HG03280 (cell line): Measurements from ENCODE around the gene SIL1.

ENCODE experiments used
- ATAC-seq: cut with Tn5 transposase; IDR thresholded peaks from one replicate; pipeline ENCODE4 v1.9.1; 2021; ENCODE audit warnings: mild to moderate bottlenecking, moderate library complexity; ENCODE audit not compliant: unreplicated experiment

The SIL1 gene

DNA sequence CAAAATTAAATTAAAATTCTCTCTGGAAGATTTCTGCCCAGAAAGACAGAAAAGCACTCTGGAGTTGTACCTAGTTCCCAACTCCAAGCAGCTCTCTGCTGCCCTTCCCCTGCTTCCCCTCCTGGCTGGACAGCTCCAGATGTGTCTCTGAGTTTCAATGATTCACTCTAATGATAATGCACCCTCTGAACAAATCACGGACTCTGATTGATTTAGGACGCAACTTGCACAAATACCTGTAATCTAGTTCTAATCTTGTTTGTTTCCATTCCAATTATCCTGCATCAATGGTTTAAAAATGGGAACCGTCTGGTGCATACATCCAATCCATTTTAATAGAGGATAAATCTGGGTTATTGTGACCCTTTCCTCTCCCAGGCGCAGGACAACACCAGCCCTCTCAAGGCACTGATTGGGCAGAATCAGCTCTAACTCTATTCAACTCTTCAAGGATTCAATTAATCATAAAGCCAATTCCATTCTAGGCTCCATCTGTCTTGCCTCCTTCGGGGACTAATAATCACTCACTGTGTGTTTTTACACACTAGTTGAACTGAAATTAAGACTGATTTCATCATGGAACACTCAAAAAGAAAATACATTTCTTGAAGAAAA, 211.9 kb downstream of the SIL1 start:
- no peak for ATAC-seq

DNA sequence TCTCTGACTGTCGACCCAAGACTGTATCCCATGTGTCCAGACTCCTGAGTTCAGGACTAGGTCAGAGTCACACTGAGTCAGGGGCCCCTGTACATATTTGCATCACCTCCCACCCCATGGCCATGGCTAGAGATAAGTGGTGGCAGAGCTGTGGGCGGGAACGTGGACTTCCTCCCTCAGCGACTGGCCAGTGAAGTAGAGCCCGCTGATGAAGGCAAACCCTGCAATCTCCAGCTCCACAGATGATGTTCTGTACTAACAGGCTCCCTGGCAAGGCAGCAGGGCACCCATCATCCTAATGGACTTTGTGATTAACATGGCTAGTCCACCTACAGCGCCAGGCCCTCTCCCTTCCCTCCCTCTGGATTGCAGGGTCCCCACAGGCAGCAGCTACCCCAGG, 212.5 kb downstream of the SIL1 start:
- ATAC-seq: no peak

DNA sequence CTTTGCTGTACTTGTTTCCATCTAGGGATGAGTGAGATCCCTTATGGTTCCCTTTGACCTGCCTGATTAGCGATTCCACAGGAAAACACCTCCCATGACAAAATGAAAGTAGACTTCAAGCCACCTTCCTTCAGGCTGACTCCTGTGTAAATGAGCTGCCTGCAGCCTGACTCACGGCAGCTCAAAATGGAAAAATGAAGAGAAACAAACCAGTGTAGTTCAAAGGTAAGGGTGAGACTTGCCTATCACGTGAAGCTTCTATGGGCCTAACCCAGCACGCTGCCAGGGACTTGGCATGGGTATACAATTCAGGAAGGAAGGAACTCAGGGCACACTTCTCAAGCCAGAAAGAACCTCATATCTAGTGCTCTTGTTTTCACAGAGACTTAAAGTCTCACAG, 212.9 kb downstream of the SIL1 start:
- no peak for ATAC-seq

DNA sequence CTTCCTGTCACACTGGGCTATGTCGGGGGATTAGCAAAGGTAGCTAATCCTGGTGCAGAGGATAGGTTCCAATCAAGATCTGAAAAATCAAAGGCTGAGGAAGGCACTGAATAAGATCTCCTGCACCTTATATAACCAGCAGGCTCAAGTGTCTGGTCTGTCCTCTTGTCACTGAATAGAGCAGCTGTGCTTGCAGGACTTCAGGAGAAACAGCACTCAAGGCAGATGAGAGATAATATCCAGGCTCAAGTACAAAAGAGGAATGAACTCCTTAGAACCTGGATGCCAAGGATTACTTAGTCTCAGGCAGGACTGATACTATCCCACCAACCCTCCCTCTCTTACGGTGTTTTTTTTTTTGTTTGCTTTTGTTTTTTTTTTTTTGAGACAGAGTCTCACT, 214.2 kb downstream of the SIL1 start:
- no peak for ATAC-seq

DNA sequence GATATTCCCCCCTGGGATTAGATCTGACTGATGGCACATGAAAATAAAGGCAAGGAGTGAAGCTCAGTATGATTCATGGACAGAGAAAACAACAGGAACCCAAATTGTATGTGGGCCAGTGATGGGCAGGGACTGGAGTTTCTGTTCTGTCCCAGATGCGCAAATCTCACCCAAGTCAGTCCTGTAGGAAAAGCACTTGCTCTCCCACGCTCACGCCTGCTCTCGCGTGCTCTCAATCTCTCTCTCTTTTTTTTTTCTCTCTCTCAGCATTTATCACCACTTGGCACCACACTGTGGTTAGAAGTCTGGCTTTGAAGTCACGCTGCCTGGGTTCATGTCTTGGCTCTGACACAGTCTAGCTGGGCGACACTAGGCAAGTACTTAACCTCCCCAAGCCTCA, 216.6 kb downstream of the SIL1 start:
- no peak for ATAC-seq

DNA sequence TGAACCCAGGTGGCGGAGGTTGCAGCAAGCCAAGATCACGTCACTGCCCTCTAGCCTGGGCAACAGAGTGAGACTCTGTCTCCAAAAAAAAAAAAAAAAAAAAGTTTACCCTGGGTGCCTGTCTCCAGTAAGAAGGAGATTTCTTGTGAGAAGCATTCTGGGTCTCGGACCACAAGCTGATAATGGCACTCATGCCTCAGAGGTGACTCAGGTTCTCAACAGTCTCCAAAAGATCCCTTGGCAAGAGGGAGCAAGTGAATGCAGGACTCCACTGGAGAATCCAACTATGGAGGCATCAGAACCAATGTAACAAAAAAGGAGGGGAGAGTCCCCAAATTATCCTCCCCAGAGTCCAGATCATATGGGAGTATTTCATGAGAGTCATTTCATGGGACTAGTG, 217.0 kb downstream of the SIL1 start:
- no peak for ATAC-seq

DNA sequence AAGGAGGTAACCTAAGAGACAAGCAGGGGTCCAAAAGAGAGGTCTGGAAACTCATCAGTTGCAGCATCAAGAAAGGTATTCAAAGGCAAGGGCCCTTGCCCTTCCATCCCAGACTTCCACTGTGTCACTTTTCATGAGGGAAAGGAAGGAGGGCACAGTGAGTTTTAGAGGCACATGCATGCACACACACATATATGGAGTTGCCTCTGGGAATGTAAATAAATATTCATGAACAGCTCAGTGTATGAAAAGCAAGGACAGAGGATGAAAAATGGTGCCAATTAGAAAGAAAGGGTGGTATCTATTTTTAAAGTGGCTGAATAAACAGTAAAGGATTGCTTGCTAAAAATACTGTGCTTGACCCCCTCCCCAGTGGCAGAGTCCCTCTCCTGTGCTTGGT, 217.7 kb downstream of the SIL1 start:
- ATAC-seq: no peak

DNA sequence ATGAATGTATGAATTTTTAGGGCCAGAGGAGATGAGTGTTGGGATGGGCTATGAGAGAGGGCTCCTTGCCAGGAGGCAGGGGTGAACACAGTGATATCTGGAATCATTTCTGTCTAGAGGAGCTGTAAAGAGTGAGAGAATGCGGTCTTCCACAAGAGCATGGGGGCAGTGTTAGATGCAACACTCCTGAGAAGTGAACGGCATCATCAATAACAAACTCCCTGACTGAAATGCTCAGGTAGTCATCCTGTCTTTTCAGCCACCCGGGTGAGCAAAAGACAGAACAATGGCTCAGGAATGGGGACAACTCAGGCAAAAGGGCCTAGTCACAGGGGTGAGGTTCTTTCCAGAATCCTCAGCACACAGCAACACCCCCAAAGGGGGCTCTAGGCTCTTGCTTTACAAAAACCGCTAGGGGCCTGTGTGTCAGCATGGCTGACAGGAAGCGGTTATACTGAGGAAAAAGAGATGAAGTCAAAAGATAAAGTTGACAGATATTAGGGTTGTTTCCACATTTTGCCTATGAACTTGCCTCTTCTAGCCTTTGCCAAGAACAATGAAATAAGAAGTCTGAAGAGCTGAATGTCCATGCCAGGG, 218.4 kb downstream of the SIL1 start:
- no peak for ATAC-seq

DNA sequence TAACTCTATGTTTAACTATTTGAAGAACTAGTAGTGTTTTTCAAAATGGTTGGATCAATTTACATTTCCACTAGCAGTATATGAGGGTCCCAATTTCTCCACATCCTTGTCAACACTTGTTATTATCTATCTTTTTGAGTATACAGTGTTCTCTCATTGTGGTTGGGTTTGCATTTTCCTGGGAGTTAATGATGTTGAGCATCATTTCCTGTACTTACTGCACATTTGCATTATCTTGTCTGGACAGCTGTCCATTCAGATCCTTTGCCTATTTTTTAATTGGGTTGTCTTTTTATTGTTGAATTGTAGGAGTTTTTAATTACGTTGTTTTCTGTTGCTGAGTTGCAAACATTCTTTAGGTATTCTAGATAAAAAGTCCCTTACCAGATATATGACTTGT, 219.6 kb downstream of the SIL1 start:
- ATAC-seq: no peak

DNA sequence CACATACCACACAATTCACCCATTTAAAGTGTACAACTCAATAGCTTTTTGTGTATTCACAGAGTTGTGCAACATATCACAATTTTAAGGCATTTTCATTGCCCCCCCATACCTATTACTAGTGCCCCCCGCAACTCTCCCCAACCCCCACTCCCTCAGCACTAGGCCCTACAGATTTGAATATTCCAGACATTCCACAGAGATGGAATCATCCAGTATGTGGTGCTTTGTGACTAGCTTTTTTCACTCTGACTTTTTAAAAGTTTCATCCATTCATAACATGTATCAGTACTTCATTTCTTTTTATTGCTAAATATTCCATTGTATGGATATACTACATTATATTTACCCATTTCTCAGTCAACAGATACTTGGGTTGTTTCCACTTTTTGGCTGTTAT, 220.1 kb downstream of the SIL1 start:
- ATAC-seq: no peak

DNA sequence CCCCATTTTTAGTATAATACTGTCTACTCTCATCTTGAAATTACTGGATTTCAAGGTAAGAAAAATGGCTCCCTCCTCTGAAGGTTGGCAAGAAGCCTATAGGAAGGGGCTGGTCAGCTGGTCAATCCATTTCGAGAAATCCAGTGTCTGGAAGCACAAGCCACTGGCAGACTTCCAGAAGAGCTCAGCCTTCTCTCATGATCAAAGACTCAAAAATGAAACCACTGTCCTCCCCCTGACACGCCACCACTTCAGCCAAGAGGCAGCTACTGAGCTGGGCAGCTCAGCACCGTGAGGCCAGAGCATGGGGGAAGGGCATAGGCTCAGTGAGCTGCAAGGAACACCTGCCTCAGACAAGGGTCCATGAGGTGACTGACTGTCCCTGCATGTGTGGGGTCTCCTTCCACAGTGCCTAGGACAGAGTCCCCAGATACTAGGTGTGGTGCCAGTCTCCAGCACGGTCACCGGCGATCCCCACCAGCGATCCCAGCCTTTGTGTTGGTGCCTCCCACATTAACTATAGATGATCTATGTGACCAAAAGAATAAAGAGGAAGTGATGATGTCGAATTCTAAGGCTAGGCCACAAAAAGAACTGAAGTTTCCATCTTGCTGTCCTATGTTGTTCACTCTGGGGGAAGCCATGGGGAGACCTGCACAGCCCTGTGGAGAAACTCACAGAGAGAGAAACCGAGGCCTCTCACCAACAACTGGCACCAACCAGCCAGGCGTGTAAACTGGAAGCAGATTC, 222.9 kb downstream of the SIL1 start:
- no peak for ATAC-seq

DNA sequence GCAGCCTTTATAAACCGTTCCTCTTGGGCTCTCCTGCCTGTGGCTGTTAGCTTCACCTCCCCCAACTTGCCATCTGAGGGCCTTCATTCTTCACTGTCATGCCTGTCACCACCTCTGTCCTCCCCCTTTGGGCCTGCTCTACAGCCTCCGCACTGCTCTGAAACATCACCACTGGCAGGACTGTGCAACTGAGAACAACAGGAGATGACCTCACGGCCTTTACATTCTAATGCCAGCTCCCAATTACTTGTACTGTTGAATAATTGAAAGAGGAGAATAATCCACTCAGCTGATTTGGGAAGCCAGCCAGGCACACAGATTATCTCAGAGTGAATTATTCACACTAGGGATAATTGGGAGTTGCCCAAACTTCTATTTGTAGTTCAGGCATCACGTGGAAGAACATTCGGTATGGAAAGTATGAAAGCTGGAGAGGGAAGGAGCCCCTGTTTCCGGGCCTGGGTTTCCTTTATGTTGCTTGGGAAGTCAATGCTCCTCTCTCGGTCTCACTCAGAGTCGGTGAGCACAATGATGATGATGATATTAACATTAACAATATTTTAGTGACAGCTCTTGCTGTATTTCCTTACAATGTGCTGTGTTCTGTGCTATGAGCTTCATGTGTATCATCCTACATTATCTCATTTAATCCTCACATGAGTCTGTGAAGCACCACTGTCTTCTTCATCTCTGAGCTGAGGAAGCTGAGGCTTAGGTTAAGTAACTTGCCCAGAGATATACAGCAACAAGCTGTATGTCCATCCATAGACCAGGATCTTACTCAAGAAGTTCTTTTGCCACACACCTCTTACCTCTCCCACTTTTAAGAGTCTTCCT, 223.7 kb downstream of the SIL1 start:
- ATAC-seq: no peak

DNA sequence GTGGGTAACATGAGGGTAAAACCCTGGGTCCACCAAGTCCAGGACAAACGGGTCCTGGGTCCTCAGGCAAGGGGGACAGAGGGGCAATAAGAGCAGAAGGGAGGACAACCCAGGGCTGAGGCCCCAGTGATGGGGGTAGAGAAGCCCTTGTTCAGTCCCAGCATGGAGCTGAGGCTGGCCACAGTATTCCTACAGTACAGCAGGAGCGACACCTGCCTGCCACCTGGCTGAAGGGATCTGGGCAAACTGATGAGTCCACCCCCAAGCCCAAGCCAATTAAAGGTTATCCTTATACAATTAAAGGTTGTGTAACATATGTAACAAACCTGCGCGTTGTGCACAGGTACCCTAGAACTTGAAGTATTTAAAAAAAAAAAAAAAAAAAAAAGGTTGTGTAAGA, 225.3 kb downstream of the SIL1 start:
- ATAC-seq: no peak

DNA sequence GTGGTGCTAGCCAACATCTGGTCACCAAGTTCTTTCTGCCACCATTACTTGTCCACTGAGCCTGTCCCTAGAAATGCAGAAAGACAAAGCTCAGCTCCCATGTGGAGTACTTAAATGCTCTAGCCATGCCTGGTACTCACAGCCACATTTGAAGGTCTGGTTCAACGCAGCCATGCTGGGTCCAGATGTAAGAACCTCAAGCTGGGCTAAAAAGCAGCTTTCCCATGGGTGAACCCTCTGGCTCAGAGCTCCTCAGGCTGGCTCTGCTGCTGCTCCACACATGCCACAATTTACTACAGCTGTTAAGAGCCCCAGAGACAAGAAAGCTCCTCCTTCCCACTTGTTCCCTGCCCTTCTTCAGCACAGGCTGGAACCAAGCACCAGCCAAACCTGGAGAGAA, 225.9 kb downstream of the SIL1 start:
- no peak for ATAC-seq

DNA sequence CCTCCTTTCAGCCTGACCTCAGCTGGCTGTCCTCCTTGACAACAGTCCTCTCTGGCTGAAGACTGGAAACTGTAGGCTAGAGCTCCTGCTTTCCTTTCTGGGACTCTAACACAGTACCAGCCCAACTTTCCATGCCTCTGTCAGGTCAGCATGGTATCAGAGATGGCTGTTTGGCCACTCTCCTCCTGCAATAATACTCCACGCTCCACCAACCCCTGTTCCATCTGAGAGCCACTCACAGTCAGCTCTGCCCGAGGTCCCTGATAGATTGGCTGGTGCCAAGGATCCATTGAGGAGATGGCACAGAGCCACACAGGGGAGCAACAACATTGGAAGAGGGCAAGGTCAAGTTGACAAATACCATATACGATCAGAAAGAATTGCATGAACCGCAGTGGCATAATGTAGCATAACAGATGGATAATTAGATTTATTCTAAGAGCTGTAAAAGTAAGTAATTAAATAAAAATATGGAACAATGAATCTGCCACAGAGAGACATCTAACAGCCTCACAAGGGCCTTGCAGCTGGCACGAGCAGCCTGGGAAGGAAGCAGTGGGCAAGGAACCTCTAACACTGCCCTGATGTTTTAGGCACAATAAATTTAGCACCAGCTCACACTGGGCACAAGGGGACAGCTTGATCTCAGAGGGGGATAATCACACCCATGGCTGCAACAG, 228.7 kb downstream of the SIL1 start:
- ATAC-seq: no peak

DNA sequence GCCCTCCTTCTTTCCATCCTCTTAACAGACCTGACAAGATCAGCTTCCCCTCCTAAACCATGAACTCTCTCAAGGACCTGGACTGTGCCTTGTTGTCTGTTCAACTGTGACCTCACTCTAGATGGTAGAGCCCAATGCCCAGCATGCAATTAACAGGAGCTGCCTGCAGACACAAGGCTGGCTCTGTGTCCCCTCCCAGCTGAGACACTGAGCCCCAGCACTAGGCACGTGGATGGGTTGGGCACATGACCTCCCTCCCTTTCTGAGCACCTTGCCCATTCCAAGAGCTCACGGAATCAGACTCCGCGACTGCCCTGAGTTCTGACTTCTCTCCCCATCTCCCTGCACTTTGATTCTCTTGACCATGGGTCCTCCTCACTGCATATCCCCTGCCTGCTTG, 229.6 kb downstream of the SIL1 start:
- no peak for ATAC-seq

DNA sequence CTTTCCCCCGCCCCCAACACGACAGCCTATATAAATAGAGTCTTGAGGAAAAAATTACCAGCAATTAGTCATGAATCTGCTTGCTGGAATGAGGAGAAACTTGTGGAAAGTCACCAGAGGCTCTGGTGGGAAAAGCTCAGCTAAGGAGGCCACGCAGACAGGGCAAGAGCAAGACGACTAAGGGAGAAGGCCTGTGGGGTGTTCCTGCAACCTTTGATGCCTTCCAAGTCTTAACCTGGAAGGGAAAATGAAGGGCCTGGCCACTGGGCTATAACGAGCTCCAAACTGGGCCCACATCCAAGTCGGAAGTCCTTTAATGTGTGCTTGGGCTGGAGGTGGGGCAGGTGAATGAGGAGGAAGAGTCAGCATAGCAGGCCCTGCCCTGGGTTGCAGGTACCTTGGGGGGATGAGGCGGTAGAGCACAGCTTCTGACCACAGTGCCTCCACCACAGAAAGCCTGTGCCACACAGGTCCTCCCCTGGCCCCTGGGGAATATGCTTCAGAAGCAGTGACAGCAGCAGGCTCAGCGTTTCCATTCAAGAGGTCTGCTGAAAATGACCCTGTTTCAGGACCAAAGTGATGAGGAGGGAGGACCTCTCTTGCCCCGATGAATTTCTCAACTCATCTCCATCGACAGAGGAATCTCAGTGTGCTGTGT, 230.2 kb downstream of the SIL1 start:
- no peak for ATAC-seq

DNA sequence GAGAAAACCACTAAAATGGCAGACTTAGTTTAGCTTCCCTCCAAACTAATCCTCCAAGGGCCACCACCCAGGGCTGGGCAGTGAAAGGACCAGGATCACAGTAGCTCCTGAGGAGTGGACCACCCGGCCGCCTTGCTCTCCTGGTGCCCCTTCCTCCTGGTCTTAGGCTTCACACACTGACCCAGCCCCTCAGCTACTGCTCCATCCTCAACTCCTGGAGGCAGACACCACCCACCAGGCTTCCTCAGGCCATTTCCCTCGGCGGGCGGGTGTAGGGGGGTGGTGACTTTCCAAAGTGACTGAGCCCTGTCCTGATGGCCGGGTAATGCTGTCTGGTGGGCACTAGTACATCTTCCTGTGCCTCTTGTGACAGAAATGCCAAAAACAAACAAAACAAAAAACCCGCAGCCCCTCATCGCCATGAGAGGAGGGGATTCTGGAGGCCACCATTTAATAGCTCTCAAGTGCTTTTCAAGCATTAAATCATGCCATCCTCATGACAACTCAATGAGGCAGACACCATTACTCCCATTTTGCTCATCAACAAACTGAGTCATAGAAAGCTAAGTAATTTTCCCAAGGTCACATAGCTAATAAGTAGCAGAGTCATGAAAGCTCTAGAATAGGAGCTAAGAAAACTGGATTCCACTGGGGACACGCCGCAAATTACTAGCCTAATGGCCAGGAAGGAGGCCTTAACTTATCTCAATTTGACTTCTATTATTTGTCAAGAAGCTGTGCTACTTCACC, 231.8 kb downstream of the SIL1 start:
- no peak for ATAC-seq

DNA sequence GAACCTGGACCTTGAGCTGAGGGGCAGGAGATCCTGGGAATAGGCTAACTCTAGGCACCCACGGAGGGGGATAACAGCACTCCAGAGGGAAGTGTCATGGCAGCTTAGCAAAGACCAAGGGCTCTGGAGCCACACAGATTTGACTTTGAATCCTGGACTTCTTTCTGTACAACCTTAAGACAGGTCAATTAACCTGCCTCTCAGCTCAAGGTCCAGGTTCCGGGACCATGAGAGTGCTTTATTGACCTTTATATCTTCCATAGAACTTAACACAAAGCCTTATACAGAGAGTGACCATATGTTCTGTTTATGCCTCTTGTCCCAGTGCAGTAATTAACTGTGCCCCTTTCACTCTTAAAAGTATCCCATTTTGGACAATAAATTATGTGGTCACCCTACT, 232.5 kb downstream of the SIL1 start:
- ATAC-seq: no peak

DNA sequence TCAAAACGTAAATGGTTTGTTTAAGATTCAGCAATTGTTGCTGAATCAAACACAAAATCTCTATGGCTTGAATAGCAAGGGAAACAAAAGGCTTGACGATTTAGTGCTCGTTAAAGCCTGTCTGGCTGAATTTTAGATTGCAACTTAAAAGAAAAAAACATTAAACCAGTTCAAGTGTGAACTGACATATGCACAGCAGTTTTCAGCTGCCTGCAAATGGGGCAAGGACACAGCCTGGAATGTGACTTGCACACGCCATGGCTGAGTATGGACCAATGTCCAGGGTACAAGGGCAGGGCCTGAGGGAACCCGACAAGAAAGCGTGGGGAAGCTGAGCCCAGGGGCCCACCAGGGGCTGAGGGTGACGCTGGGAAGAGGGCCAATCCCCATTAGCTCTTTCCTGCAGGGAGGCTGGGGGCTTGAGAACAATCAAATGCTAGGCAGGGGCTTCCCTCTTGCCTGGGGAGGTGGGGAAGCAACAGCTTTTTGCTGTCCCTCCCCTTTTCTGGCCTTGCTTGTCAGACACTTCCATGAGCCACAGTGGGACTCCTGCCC, 233.4 kb downstream of the SIL1 start:
- no peak for ATAC-seq
